Measurements from ENCODE around the gene MEIS3.
A peak's percentile ranks its signal among the peaks of the same experiment; 100 is the strongest.

Gene MEIS3

GRCh38 chr19:47428177-47428894 is 9.0 kb upstream of the MEIS3 start:
- TF ChIP-seq ZFX (IDR thresholded peaks at IDR 0.05) = no peak
- TF ChIP-seq, protein P1, sequence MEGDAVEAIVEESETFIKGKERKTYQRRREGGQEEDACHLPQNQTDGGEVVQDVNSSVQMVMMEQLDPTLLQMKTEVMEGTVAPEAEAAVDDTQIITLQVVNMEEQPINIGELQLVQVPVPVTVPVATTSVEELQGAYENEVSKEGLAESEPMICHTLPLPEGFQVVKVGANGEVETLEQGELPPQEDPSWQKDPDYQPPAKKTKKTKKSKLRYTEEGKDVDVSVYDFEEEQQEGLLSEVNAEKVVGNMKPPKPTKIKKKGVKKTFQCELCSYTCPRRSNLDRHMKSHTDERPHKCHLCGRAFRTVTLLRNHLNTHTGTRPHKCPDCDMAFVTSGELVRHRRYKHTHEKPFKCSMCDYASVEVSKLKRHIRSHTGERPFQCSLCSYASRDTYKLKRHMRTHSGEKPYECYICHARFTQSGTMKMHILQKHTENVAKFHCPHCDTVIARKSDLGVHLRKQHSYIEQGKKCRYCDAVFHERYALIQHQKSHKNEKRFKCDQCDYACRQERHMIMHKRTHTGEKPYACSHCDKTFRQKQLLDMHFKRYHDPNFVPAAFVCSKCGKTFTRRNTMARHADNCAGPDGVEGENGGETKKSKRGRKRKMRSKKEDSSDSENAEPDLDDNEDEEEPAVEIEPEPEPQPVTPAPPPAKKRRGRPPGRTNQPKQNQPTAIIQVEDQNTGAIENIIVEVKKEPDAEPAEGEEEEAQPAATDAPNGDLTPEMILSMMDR (conservative IDR thresholded peaks at IDR 0.05) = no peak
- no peak overlapping the region for H3K27ac ChIP-seq

DNA sequence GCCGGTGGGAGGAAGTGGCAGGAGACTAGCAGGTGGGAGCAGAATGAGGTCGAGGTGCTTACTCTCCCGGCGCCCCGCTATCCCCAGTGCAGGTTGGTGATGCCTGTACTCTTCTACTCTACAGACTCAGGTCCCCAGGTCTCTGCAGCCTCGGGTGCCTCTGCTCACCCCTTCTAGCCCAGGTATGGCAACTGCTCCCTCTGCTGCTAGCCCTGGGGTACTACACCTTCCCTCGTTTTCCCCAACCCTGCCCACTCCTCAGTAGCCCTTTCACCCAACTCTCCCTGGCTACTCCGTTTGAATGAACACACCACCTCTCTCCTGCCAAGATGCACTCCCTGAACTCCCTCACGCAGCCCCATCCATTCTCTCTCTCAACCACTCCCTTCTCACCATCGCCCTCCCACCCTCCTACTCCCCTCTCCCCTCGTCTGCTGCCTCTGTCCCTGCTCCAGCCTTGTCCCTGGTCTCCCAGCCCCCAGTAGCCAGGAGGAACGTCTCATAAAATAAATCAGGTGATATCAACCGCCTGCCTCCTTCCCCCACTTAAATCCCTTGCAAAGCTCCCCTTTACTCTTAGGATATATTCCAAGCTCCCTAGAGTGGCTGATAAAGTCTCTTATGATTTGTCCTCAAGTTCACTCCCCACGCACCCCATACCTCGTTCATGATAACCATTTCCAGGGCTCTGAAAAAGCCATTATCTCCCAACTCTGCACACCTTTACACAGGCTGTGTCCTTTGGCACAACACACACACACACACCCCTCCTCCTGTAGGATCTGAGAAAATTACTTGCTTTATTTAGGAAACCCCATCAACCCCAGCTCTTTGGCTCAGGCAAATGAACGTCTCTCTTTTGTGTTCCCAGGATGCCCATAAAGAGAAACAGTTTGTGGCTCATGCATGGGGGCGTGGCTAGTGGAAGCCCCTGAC is 8.2 kb upstream of the MEIS3 start:
- TF ChIP-seq, protein P1 (conservative IDR thresholded peaks at IDR 0.05) = peak; percentile 73
- TF ChIP-seq ZFX (IDR thresholded peaks at IDR 0.05) = no peak
- no peak overlapping the region for H3K27ac ChIP-seq

DNA sequence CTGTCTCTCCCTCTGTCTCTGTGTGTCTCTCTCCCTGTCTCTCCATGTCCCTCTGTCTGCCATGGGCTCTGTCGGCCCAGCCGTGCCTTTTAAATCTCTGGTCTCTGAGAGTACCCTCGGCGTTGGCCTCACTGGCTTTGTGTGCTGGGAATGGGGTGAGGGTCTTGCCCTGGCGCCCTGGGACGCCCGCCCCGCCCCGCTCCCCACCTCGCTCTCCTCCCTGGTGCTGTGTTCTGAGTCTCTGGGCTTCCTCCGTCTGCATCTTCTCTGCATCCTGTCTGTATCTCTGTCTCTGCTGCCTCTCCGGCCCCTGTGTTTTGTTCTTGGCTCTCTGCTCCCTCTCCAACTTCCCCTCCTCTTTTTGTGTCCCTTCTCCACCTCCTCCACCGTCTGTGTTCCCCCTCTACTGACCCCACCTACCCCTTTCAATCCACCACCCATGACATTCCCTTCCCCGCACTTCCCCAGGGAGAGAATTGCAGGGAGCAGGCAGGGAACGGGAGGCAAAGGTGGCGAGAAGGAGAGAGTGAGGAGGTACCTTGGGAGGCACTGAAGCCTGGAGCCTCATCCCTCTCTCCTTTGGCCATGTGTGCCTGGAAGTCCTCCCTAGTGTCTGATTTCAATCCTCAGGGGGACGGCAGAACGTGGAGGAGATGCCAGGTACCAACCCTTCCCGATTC is 4.0 kb upstream of the MEIS3 start:
- TF ChIP-seq ZFX (IDR thresholded peaks at IDR 0.05) = no peak
- TF ChIP-seq, protein P1 (conservative IDR thresholded peaks at IDR 0.05) = no peak
- no peak overlapping the region for H3K27ac ChIP-seq

- H3K27ac ChIP-seq = no peak overlapping the region
- no peak for TF ChIP-seq ZFX (IDR thresholded peaks at IDR 0.05)
- TF ChIP-seq, protein P1 (conservative IDR thresholded peaks at IDR 0.05) = no peak
Observed at GRCh38 chr19:47422417-47423163, 3.3 kb upstream of the MEIS3 start.

DNA sequence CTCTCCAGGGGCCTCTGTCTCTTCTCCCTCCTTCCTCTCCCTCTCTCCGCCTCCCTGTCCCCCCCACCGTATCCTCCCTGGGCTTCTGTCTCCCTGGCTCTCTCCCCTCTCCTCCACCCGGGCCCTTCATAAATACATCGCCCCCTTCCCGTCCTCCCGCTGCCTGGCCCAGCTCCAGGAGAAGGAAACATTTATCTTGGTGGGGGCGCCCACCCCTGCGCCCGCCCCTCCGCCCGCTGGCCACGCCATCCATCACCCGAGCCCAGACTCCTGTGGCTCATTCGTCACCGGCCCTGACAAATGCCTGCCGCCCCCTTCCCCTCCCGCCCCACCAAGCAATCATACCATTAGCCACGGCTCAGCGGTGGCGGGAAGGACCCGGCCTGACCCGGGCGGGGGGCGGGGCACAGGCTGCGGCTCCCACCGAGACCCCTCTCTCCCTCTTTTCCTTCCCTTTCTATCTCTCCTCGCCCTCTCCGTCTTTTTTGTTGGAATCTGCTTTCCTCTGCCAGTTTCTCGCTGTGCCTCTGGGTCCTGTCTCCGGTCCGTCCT is 2.6 kb upstream of the MEIS3 start:
- TF ChIP-seq ZFX (IDR thresholded peaks at IDR 0.05) = no peak
- TF ChIP-seq, protein P1 (conservative IDR thresholded peaks at IDR 0.05) = no peak
- no peak overlapping the region for H3K27ac ChIP-seq

GRCh38 chr19:47421244-47421786 is 2.0 kb upstream of the MEIS3 start:
- H3K27ac ChIP-seq = no peak overlapping the region
- TF ChIP-seq ZFX (IDR thresholded peaks at IDR 0.05) = no peak
- TF ChIP-seq, protein P1 (conservative IDR thresholded peaks at IDR 0.05) = no peak

Measured in C4-2B (cell line).